ENCODE data around the gene ETS2. TPM values are rescaled to one million over a fixed set of nuclear protein-coding genes. Genes with fewer than 3 reads are reported as not detected.
A peak's percentile ranks its signal among the peaks of the same experiment; 100 is the strongest.

Gene ETS2
- total RNA-seq, 2 experiments from 2014 or later, result 28.1 to 29.7 TPM

DNA sequence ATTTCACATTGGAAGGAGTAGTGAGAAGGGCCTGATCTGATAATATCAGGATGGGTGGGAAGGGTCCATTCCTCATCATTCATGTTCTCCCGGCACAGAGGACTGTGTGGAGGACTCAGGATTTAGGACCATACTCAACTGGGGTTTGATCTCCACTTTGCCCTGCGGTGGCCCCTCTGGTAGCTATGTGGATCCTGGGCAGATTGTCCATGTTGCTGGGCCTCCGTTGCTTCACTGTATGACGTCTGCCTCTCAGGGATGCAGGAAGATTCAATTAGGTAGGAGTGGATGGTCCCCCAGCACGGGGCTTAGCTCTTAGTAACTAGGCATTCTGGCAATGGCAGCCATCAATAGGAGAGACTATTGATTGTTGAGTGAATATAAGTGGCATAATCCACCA is 2.3 kb downstream of the ETS2 start:
- ChIA-PET CTCF (interaction anchor here (0.8 to 1.5 kb wide), 9 partner anchors 10 to 372 kb away, joined by 3 to 6 read pairs (median 3); no protein-coding TSS in a partner anchor), POLR2A (interaction anchor here (0.9 to 3.9 kb wide), 8 partner anchors 10 to 375 kb away, joined by 3 to 14 read pairs (median 5); partner anchors contain the start of gene PSMG1)
- no peak for ATAC-seq
- TF ChIP-seq, protein P1, sequence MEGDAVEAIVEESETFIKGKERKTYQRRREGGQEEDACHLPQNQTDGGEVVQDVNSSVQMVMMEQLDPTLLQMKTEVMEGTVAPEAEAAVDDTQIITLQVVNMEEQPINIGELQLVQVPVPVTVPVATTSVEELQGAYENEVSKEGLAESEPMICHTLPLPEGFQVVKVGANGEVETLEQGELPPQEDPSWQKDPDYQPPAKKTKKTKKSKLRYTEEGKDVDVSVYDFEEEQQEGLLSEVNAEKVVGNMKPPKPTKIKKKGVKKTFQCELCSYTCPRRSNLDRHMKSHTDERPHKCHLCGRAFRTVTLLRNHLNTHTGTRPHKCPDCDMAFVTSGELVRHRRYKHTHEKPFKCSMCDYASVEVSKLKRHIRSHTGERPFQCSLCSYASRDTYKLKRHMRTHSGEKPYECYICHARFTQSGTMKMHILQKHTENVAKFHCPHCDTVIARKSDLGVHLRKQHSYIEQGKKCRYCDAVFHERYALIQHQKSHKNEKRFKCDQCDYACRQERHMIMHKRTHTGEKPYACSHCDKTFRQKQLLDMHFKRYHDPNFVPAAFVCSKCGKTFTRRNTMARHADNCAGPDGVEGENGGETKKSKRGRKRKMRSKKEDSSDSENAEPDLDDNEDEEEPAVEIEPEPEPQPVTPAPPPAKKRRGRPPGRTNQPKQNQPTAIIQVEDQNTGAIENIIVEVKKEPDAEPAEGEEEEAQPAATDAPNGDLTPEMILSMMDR (IDR thresholded peaks at IDR 0.05), result no peak
- Mint-ChIP-seq H3K4me1 (ENCODE audit: low read depth) (peaks cover 40% of the 10 kb centered on the region), H3K36me3 (ENCODE audit: low read depth) (peaks cover 51% of the 10 kb centered on the region), H3K9me3 (no peaks in the 10 kb centered on the region), H3K27me3 (peaks cover under 1% of the 10 kb centered on the region), H3K27ac (peak overlapping the region; percentile 55), H3K4me3 (peak overlapping the region; percentile 92)
- no peak for DNase-seq
- intact Hi-C loops (cut with micrococcal nuclease), result loop anchor here (5.0 kb wide), 1 partner anchor 41 kb away; no protein-coding TSS in a partner anchor

DNA sequence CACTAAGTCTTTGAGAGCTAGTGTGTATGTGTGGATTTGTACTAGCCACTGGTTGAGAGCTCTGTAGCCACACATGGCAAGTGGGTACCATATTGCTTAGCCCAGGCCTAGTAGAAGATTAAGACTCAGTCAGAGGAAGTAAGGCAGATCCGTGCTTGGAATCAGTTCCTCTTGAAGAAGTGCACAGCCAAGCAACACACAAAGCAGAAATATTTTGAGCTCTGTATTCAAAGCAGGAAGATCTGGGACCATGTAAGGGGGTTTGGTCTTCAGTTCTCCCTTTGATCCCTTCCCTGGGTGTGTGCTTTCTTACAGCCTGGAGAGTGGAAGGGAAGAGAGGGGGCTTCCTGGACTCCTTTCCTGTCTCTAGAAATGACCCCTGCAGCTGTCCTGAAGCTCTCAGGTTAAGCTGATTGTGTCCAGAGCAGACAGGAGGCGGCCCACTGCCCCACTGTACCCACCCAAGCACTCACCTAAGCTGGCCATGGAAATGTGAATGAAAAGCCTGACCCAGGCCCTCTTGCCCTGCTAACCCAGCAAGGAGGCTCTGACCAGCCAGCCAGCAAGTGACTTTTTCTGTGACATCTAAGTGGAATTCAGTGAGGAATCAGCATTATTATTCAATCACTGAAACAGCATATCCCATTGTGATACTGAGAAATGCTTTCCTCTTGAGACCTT is 3.6 kb downstream of the ETS2 start:
- no peaks in the 10 kb centered on the region for H3K27me3 Mint-ChIP-seq
- H3K36me3 Mint-ChIP-seq (ENCODE audit: low read depth), result peaks cover 62% of the 10 kb centered on the region
- peaks cover 39% of the 10 kb centered on the region for H3K4me1 Mint-ChIP-seq (ENCODE audit: low read depth)
- intact Hi-C loops (cut with micrococcal nuclease), result loop anchor here (5.0 kb wide), 1 partner anchor 42 kb away; no protein-coding TSS in a partner anchor
- no peak for ATAC-seq
- no peaks in the 10 kb centered on the region for H3K9me3 Mint-ChIP-seq
- DNase-seq, result no peak
- H3K27ac Mint-ChIP-seq, result peak overlapping the region; percentile 59
- TF ChIP-seq, protein P1 (IDR thresholded peaks at IDR 0.05), result no peak
- ChIA-PET POLR2A (interaction anchor here (0.7 to 3.9 kb wide), 5 partner anchors 9 to 374 kb away, joined by 3 to 14 read pairs (median 6); partner anchors contain the start of gene PSMG1), CTCF (interaction anchor here (0.8 to 1.3 kb wide), 2 partner anchors 32 to 75 kb away, joined by 3 read pairs; no protein-coding TSS in a partner anchor)
- no peak overlapping the region for H3K4me3 Mint-ChIP-seq

DNA sequence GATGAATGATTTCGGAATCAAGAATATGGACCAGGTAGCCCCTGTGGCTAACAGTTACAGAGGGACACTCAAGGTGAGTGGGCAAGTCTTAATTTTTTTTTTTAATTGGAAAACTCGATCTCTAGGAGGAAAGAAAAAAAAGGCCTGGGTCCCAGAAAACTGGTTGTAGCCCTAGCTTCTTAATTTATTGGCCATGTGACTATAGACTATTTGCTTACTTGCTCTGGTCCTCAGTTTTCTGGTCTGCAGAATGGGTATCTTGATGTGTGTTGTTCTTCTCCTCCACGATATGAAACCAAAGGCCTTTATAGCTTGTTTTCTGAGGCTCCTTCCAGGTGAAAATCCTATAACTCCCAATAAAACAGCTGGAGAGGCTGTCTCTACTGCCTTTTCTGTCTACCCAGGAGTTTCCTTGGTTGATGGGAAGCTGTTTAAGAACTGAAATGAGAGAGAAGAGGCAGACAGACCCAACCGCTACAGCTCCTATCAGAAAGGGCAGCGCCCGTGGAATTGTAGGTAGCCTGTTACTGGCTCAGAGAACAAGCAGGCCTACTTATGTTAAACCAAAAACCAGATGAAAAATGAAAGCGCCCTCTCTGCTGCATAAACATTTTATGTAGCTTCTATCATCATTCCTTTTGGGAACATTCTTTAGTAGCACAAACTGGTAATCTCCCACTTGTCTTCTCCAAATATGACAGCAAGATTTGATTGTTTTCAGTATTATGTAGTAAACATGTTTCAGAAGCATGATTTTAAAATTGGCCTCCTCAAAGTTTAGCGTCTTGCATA is 4.5 kb downstream of the ETS2 start:
- Mint-ChIP-seq H3K4me3 (no peak overlapping the region), H3K36me3 (ENCODE audit: low read depth) (peaks cover 71% of the 10 kb centered on the region), H3K4me1 (ENCODE audit: low read depth) (peaks cover 34% of the 10 kb centered on the region), H3K27me3 (no peaks in the 10 kb centered on the region), H3K9me3 (no peaks in the 10 kb centered on the region), H3K27ac (peak overlapping the region; percentile 38)
- no peak for ATAC-seq
- DNase-seq, result no peak
- ChIA-PET CTCF (no interaction called here), POLR2A (interaction anchor here (3.9 kb wide), 1 partner anchor 8 kb away, joined by 14 read pairs; no protein-coding TSS in a partner anchor)
- intact Hi-C loops (cut with micrococcal nuclease), result no loop called here
- TF ChIP-seq, protein P1 (IDR thresholded peaks at IDR 0.05), result no peak

DNA sequence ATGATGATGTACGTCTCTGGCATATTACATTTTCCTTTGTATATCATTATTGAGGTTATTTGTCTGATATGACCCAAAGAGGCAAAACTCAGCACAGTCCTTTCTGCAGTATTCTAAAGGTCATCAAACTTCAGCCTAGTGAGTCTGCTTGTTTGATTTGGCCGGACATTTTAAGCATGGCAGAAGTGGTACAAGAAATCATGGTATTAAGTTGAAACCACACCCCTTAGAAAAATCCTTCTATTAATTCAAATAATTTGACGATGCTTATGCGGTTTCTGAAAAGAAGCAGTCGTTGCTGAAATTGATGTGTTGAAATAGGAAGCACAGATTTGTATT is 5.1 kb downstream of the ETS2 start:
- intact Hi-C loops (cut with micrococcal nuclease), result no loop called here
- DNase-seq (no peak), ATAC-seq (no peak)
- Mint-ChIP-seq H3K4me3 (no peak overlapping the region), H3K4me1 (ENCODE audit: low read depth) (peaks cover 34% of the 10 kb centered on the region), H3K27ac (peak overlapping the region; percentile 38), H3K27me3 (no peaks in the 10 kb centered on the region), H3K9me3 (no peaks in the 10 kb centered on the region), H3K36me3 (ENCODE audit: low read depth) (peaks cover 75% of the 10 kb centered on the region)
- ChIA-PET CTCF (no interaction called here), POLR2A (interaction anchor here (0.6 kb wide), 1 partner anchor 91 kb away, joined by 3 read pairs; no protein-coding TSS in a partner anchor)
- TF ChIP-seq, protein P1 (IDR thresholded peaks at IDR 0.05), result no peak

All from activated CD8-positive, alpha-beta T cell treated with anti-CD3 and anti-CD28 coated beads for 36 hours (primary cell).